CD4-positive, CD25-positive, alpha-beta regulatory T cell (primary cell): Measurements from ENCODE around the gene GGCX. TPM values are rescaled to one million over a fixed set of nuclear protein-coding genes. Genes with fewer than 3 reads are reported as not detected.

Source experiments
- ATAC-seq, 2 donors: fragments of 150-1000 bp; cut with Tn5 transposase; one replicate each; pipeline ENCODE4 v1.10.0; 2021; ENCODE audit warnings: low read depth in 2 of 2, moderate number of reproducible peaks in 2 of 2, moderate library complexity in 1 of 2
- DNase-seq, 3 donors: peaks; one replicate each; pipeline versions ENCODE4 v3.0.0 to v3.0.0-alpha.2; 2012 to 2022; ENCODE audit warnings: mixed read lengths in 1 of 3
- H3K27ac ChIP-seq: one replicate; pipeline ENCODE4 v1.7.0; 2013; ENCODE audit warnings: mild to moderate bottlenecking, low read length; ENCODE audit not compliant: insufficient read depth, poor library complexity, severe bottlenecking
- H3K27me3 ChIP-seq: one replicate; pipeline ENCODE4 v1.7.0; 2013; ENCODE audit warnings: low read length; ENCODE audit not compliant: control insufficient read depth, insufficient read depth
- H3K36me3 ChIP-seq: one replicate; pipeline ENCODE4 v1.7.0; 2013; ENCODE audit warnings: mild to moderate bottlenecking, low read length, moderate library complexity; ENCODE audit not compliant: control insufficient read depth, insufficient read depth
- H3K4me1 ChIP-seq: 2 replicates; pipeline ENCODE4 v1.7.0; 2013; ENCODE audit warnings: mild to moderate bottlenecking, low read length; ENCODE audit not compliant: insufficient read depth, control insufficient read depth, poor library complexity, severe bottlenecking
- H3K4me3 ChIP-seq: one replicate; pipeline ENCODE4 v1.7.0; 2013; ENCODE audit warnings: low read depth, mild to moderate bottlenecking, low read length, moderate library complexity
- H3K9me3 ChIP-seq, 2 experiments: 1 replicate in 1 of 2; 2 replicates in 1 of 2; pipeline ENCODE4 v1.7.0; 2013; ENCODE audit warnings: low read length in 2 of 2, mild to moderate bottlenecking in 1 of 2, moderate library complexity in 1 of 2; ENCODE audit not compliant: control insufficient read depth in 2 of 2
- H3K27ac Mint-ChIP-seq, 3 donors: one replicate each; pipeline ENCODE4 v1.8.0; 2020 to 2022; ENCODE audit warnings: mild to moderate bottlenecking in 3 of 3, mixed read lengths in 3 of 3, moderate library complexity in 2 of 3
- H3K27me3 Mint-ChIP-seq: one replicate; pipeline ENCODE4 v1.8.0; 2022; ENCODE audit warnings: mild to moderate bottlenecking, mixed read lengths
- H3K36me3 Mint-ChIP-seq: one replicate; pipeline ENCODE4 v1.8.0; 2020; ENCODE audit warnings: mixed read lengths
- H3K4me1 Mint-ChIP-seq, 4 donors: one replicate each; pipeline ENCODE4 v1.8.0; 2020 to 2022; ENCODE audit warnings: mixed read lengths in 4 of 4, mild to moderate bottlenecking in 1 of 4
- H3K4me3 Mint-ChIP-seq, 4 donors: one replicate each; pipeline ENCODE4 v1.8.0; 2020 to 2022; ENCODE audit warnings: mild to moderate bottlenecking in 4 of 4, mixed read lengths in 4 of 4, moderate library complexity in 3 of 4
- H3K9me3 Mint-ChIP-seq, 7 donors: one replicate each; pipeline ENCODE4 v1.8.0; 2020 to 2022; ENCODE audit warnings: mixed read lengths in 7 of 7, mild to moderate bottlenecking in 3 of 7, moderate library complexity in 2 of 7
- polyA plus RNA-seq, 4 donors: library from polyadenylated mRNA; unstranded; fragments of 300-500 nt; fragmentation: Illumina TruSeq; gene quantifications; one replicate each; pipeline ENCODE4 v1.2.3, GENCODE V29; 2021
- total RNA-seq: library from RNA; stranded (reverse); gene quantifications from one replicate; pipeline ENCODE4 v1.2.3, GENCODE V29; 2022

The GGCX gene
- total and polyA plus RNA-seq, 5 donors from 2014 or later: 16.7 to 28.1 (median 18.3) TPM

DNA sequence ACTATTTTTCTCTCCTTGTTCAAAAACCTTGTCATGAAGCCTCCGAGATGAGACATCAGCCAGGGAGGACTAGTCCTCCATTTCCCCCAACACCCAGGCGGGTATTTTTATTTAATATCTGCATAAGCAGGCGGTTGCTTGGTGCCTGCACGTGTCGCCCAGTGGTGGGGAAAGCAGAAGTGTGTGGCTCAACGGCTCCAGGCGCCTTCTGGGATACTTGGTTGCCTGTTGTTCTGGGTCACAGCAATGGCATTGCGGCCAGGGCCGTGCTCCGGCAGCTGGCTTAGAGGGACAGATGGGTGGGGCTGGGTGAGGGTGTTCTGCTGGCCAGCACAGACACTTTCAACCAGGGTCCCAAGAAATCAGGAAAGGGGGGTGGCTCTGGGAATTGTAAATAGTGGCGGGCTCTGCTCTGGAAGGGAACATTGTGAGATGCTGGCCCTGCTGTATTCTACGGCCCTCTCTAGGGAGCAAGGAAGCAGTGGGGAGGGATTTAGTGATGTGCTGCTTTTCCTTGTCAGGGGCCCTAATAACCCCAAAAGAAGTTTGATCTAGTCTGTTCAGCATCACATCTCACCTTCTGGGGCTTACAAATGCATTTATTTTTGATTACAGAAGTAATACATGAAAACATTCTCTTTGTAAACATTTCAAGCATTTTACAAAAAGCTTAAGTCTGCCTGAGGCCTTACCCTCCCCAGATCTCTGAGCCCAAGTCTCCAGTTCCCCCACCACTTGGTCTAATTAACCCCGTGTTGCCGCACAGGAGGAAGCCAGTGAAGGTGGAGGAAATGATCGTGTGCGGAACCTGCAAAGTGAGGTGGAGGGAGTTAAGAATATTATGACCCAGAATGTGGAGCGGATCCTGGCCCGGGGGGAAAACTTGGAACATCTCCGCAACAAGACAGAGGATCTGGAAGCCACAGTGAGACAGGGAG, 17.2 kb upstream of the GGCX start:
- peaks cover 2 to 55% (median 34%) of the 10 kb centered on the region in 4 donors for H3K4me1 Mint-ChIP-seq
- no peaks in the 10 kb centered on the region for H3K27me3 Mint-ChIP-seq

DNA sequence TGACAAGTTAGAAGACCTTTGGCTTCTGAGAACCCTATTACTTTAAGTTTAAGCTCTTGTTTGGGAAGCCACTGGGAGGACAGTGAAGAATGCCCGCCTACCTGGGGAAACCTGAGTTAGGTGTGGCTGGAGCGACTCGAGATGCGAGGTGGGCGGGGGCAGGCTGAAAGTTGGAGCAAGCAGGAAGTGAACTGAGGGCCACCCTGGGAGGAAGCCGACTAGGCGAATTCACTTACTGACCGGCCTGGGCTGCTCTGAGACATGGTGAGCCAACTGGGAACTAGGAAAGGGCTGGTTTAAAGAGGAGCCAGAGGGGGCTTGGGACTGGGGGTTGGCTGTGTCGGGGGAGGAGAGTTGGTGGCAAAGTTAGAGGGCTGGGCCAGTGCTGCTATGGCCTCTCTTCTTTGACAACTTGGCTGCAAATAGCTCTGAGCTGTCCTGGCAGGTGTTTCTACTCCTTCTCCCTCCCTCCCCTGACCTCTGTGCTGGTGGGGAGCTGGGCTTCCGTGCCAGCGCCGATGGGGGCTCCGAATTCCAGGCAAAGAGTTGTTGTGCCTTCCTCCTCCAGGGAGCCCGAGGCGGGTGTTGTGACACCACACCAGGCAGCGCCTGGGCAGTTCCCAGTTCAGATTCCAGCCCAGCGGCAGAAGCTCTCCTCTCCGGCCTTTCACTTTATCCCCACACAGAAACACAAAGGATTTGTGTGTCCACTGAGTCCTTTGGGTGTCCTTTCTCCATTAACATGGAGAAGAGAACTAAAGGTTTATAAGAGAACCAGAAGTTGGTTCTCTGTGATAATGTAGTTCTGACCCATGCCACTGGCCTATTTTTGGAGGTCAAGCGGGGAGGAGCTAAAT, 16.3 kb upstream of the GGCX start, which contains the start of gene VAMP8:
TSS of gene VAMP8 (plus strand) at position 201 of the 857 bp plus-strand sequence. CDS start at position 262, 61 bp downstream.
- H3K27ac Mint-ChIP-seq: peak within 1 kb of the TSS; percentile 90 to 99 (median 92)
- H3K36me3 Mint-ChIP-seq: peaks cover 16% of the 10 kb centered on the region
- peaks cover 0 to 48% (median 32%) of the 10 kb centered on the region in 4 donors for H3K4me1 Mint-ChIP-seq
- H3K27me3 Mint-ChIP-seq: no peaks in the 10 kb centered on the region
- peak within 1 kb of the TSS; percentile 86 for H3K4me3 ChIP-seq
- no peaks in the 10 kb centered on the region for H3K27me3 ChIP-seq
- H3K4me3 Mint-ChIP-seq: peak within 1 kb of the TSS; percentile 95 to 98 (median 96)
- H3K4me1 ChIP-seq: peaks cover 25% of the 10 kb centered on the region
- peak within 1 kb of the TSS; percentile 70 for H3K27ac ChIP-seq
- H3K9me3 ChIP-seq: no peaks in the 10 kb centered on the region
- peak; percentile 54 to 77 (median 61) for DNase-seq
- H3K36me3 ChIP-seq: peaks cover 12% of the 10 kb centered on the region
- no peaks in the 10 kb centered on the region for H3K9me3 Mint-ChIP-seq
- ATAC-seq: peak; percentile 75 to 80

More for the DNA sequence above, 17.2 kb upstream of the GGCX start:
- Histone ChIP-seq H3K4me1 (peaks cover 30% of the 10 kb centered on the region), H3K27me3 (no peaks in the 10 kb centered on the region), H3K36me3 (peaks cover 13% of the 10 kb centered on the region), H3K4me3 (peak overlapping the region; percentile 86), H3K27ac (peak overlapping the region; percentile 70), H3K9me3 (no peaks in the 10 kb centered on the region)
- peak overlapping the region; percentile 95 to 98 (median 96) for H3K4me3 Mint-ChIP-seq
- peak in 1 of 3 donors; percentile 61 for DNase-seq
- peak; percentile 42 to 61 for ATAC-seq
- no peaks in the 10 kb centered on the region for H3K9me3 Mint-ChIP-seq
- peaks cover 18% of the 10 kb centered on the region for H3K36me3 Mint-ChIP-seq
- peak overlapping the region; percentile 90 to 99 (median 92) for H3K27ac Mint-ChIP-seq

DNA sequence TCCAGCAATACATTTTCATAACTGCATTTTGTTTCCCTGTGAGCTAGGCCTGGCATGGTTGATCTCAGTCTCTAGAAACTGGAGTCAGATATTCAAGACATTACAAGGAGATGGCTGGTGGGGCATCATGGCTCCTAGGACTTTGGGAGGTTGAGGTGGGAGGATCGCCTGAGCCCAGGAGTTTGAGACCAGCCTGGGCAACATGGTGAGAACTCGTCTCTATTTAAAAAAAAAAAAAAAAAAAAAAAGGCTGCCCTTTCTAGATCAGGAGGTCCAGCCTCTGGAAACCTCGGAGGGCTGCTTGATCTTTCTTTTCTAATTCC, 15.7 kb upstream of the GGCX start:
- Mint-ChIP-seq H3K36me3 (peaks cover 11% of the 10 kb centered on the region), H3K4me1 (peaks cover 0 to 43% (median 30%) of the 10 kb centered on the region in 4 donors), H3K27ac (peak overlapping the region; percentile 14 to 92 (median 90)), H3K4me3 (peak overlapping the region; percentile 95 to 98 (median 96)), H3K9me3 (no peaks in the 10 kb centered on the region), H3K27me3 (peaks cover 2% of the 10 kb centered on the region)
- no peaks in the 10 kb centered on the region for H3K9me3 ChIP-seq
- H3K27me3 ChIP-seq: no peaks in the 10 kb centered on the region
- DNase-seq (no peak), ATAC-seq (no peak)
- H3K4me3 ChIP-seq: peak overlapping the region; percentile 86
- no peak overlapping the region for H3K27ac ChIP-seq
- peaks cover 25% of the 10 kb centered on the region for H3K4me1 ChIP-seq
- H3K36me3 ChIP-seq: peaks cover 6% of the 10 kb centered on the region

DNA sequence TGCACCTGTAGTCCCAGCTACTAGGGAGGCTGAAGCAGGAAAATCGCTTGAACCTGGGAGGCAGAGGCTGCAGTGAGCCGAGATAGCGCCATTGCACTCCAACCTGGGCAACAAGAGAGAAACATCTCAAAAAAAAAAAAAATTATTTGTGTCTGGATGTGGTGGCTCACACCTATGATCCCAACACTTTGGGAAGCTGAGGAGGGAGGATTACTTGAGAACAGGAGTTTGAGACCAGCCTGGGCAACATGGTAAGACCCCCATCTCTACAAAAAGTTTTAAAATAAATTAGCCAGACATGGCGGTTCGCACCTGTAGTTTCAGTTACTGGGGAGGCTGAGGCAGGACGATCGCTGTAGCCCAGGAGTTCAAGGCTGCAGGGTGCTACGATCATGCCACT, 14.4 kb upstream of the GGCX start:
- Histone ChIP-seq H3K36me3 (no peaks in the 10 kb centered on the region), H3K27me3 (peaks cover 3% of the 10 kb centered on the region), H3K4me1 (peaks cover 25% of the 10 kb centered on the region), H3K27ac (no peak overlapping the region), H3K9me3 (no peaks in the 10 kb centered on the region), H3K4me3 (no peak overlapping the region)
- DNase-seq: no peak
- Mint-ChIP-seq H3K27ac (no peak overlapping the region), H3K4me3 (peak overlapping the region in 1 of 4 donors; percentile 35), H3K36me3 (peaks cover 4% of the 10 kb centered on the region), H3K9me3 (no peaks in the 10 kb centered on the region), H3K27me3 (peaks cover 12% of the 10 kb centered on the region), H3K4me1 (peaks cover 0 to 36% (median 23%) of the 10 kb centered on the region in 4 donors)
- no peak for ATAC-seq

DNA sequence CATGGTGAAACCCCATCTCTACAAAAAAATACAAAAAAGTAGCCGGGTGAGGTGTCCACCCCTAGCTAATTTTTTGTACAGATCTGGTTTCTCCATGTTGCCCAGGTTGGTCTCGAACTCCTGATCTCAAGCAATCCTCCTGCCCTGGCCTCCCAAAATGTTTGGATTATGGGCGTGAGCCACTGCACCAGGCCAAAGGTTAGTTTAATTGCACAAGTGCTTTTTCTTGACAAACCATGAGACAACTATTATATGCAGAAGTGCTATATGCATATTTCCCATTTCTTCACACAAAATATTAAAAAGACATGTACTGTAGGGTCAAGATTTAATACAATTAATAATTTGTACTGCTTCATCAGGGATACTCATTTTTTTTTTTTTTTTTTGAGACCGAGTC, 5.0 kb upstream of the GGCX start:
- H3K4me3 Mint-ChIP-seq: peak overlapping the region in 1 of 4 donors; percentile 63
- no peak for DNase-seq

DNA sequence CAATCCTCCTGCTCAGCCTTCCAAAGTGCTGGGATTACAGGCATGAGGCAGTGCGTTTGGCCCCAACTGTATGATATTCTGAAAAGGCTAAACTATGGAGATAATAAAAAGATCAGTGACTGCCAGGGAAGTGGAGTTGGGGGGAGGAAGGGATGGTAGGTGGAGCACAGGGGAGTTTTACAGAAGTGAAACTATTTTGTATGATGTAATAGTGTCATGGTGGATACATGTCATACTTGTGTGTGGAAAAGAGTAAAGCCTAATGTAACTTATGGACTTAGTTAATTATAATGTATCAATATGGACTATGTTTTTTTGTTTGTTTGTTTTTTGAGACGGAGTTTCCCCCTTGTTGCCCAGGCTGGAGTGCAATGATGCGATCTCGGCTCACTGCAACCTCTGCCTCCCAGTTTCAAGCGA, 2.9 kb upstream of the GGCX start:
- Histone ChIP-seq H3K9me3 (no peaks in the 10 kb centered on the region), H3K4me3 (no peak overlapping the region), H3K27me3 (no peaks in the 10 kb centered on the region), H3K4me1 (peaks cover 16% of the 10 kb centered on the region), H3K27ac (no peak overlapping the region), H3K36me3 (no peaks in the 10 kb centered on the region)
- peaks cover 0 to 2% (median 0%) of the 10 kb centered on the region in 7 donors for H3K9me3 Mint-ChIP-seq
- peak in 1 of 3 donors; percentile 22 for DNase-seq
- no peaks in the 10 kb centered on the region for H3K27me3 Mint-ChIP-seq
- H3K4me3 Mint-ChIP-seq: peak overlapping the region in 3 of 4 donors; percentile 11 to 43 (median 11)
- no peak overlapping the region for H3K27ac Mint-ChIP-seq
- H3K36me3 Mint-ChIP-seq: no peaks in the 10 kb centered on the region
- peaks cover 4 to 30% (median 13%) of the 10 kb centered on the region in 4 donors for H3K4me1 Mint-ChIP-seq
- ATAC-seq: no peak

More for the DNA sequence above, 5.0 kb upstream of the GGCX start:
- Histone ChIP-seq H3K4me3 (no peak overlapping the region), H3K4me1 (peaks cover 8% of the 10 kb centered on the region), H3K36me3 (no peaks in the 10 kb centered on the region), H3K27me3 (peaks cover 11% of the 10 kb centered on the region), H3K27ac (no peak overlapping the region), H3K9me3 (no peaks in the 10 kb centered on the region)
- Mint-ChIP-seq H3K27ac (no peak overlapping the region), H3K27me3 (peaks cover 11% of the 10 kb centered on the region), H3K4me1 (peaks cover 0 to 8% (median 5%) of the 10 kb centered on the region in 4 donors), H3K36me3 (no peaks in the 10 kb centered on the region), H3K9me3 (peaks cover 0 to 2% (median 0%) of the 10 kb centered on the region in 7 donors)
- ATAC-seq: no peak

DNA sequence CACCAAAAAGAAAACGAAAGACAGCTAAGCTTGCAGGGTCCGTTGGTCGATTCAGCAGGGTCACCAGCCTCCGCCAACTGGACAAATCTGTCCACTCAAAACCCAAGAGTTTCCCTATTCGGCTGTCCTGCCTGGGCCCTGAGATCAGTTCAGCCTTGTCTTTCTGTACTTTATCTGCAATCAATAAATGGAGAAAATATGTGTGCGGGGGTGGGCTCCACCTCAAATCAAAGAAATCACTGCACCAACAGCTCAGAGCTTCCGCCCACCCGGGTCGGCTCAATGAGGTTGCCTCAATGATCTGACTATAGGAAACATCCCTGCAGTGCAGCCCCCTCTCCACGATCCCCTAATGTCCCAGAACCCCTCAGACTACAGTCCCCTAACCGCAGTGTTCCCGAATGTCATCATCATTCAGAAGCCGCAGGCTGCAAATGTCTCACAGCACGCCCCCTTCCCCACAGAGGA, 447 bp downstream of the GGCX start:
- ATAC-seq: peak; percentile 3 to 8
- Histone ChIP-seq H3K4me3 (peak overlapping the region; percentile 82), H3K27ac (peak overlapping the region; percentile 83), H3K4me1 (peaks cover 16% of the 10 kb centered on the region), H3K9me3 (no peaks in the 10 kb centered on the region), H3K27me3 (no peaks in the 10 kb centered on the region), H3K36me3 (peaks cover 13% of the 10 kb centered on the region)
- no peak for DNase-seq
- peaks cover 8% of the 10 kb centered on the region for H3K36me3 Mint-ChIP-seq
- peaks cover 0 to 2% (median 0%) of the 10 kb centered on the region in 7 donors for H3K9me3 Mint-ChIP-seq
- peak overlapping the region; percentile 92 to 96 (median 95) for H3K27ac Mint-ChIP-seq
- no peaks in the 10 kb centered on the region for H3K27me3 Mint-ChIP-seq
- peak overlapping the region; percentile 92 to 98 (median 96) for H3K4me3 Mint-ChIP-seq
- peaks cover 8 to 40% (median 18%) of the 10 kb centered on the region in 4 donors for H3K4me1 Mint-ChIP-seq
